Kidney (tissue), 14 donors: ENCODE measurements around the gene MYH9. TPM values are rescaled to one million over a fixed set of nuclear protein-coding genes. Genes with fewer than 3 reads are reported as not detected.

Source experiments
- DNase-seq, 5 donors: peaks; one replicate each; pipeline ENCODE4 v3.0.0-alpha.2; 2013 to 2020
- FAIRE-seq: peaks from 2 replicates; lab custom pipeline; 2012; peaks lifted over from hg19 to GRCh38; lab: Jason Lieb, UNC
- H3K27ac ChIP-seq, 2 donors: one replicate each; pipeline ENCODE4 v1.7.0; 2013; ENCODE audit warnings: low read depth in 2 of 2, low read length in 2 of 2, inconsistent platforms in 1 of 2
- H3K27me3 ChIP-seq: one replicate; pipeline ENCODE4 v1.7.1; 2013; ENCODE audit warnings: low read length, inconsistent platforms; ENCODE audit not compliant: control insufficient read depth, insufficient read depth
- H3K36me3 ChIP-seq, 3 donors: one replicate each; pipeline versions ENCODE4 v1.7.0 to v1.7.1; 2013; ENCODE audit warnings: low read length in 3 of 3, control low read depth in 1 of 3, inconsistent platforms in 1 of 3; ENCODE audit not compliant: insufficient read depth in 3 of 3, control insufficient read depth in 2 of 3
- H3K4me1 ChIP-seq, 3 donors: one replicate each; pipeline versions ENCODE4 v1.7.0 to v1.7.1; 2013; ENCODE audit warnings: low read length in 3 of 3, inconsistent platforms in 1 of 3, low read depth in 1 of 3; ENCODE audit not compliant: control insufficient read depth in 2 of 3, insufficient read depth in 2 of 3
- H3K4me3 ChIP-seq, 3 donors: one replicate each; pipeline versions ENCODE4 v1.7.0 to v1.8.1; 2013; ENCODE audit warnings: low read length in 3 of 3, control low read depth in 1 of 3, inconsistent platforms in 1 of 3
- H3K9ac ChIP-seq, 3 donors: one replicate each; pipeline versions ENCODE4 v1.7.0 to v1.7.1; 2013; ENCODE audit warnings: low read length in 3 of 3, control low read depth in 1 of 3, inconsistent platforms in 1 of 3
- H3K9me3 ChIP-seq, 3 donors: one replicate each; pipeline versions ENCODE4 v1.7.0 to v1.7.1; 2013; ENCODE audit warnings: low read length in 3 of 3, control low read depth in 1 of 3, inconsistent platforms in 1 of 3; ENCODE audit not compliant: control insufficient read depth in 2 of 3, insufficient read depth in 1 of 3
- CTCF ChIP-seq: IDR thresholded peaks from 3 replicates; pipeline ENCODE4 v1.5.1; 2012; ENCODE audit warnings: mild to moderate bottlenecking, moderate library complexity, borderline replicate concordance; ENCODE audit not compliant: insufficient read depth; ENCODE audit errors: extremely low read depth
- intact Hi-C: fragments of 100-400 bp; cut with DNase I; formaldehyde crosslinking; loops from one replicate; pipeline ENCODE4 v1.11.1; 2022
- polyA plus RNA-seq: library from polyadenylated mRNA; stranded (reverse); fragments of 350-450 nt; fragmentation: Illumina TruSeq; extraction: RNeasy Lipid Tissue Mini Kit (QIAGEN cat#74804); gene quantifications from one replicate; pipeline ENCODE4 v1.2.3, GENCODE V29; 2014; ENCODE audit warnings: low read depth, low replicate concordance; ENCODE audit not compliant: insufficient read depth
- total RNA-seq: library from RNA; stranded (reverse); fragmentation: NEBNext Ultra II Directional; extraction: Animal tissue kit (Norgen Biotek cat#: 25700); gene quantifications from one replicate; pipeline ENCODE4 v1.2.1, GENCODE V29; 2021
- donor health status: control.
- donor health status: control.
- donor health status: control.
- donor health status: control.
- donor health status: control.
- donor health status: DM: yes; HTN: yes; CAD: no.
- donor health status: Normal renal cell carcinoma (clear cell type).

The MYH9 gene
- total and polyA plus RNA-seq, 2 donors from 2014 or later = 85.2 to 655 TPM

DNA sequence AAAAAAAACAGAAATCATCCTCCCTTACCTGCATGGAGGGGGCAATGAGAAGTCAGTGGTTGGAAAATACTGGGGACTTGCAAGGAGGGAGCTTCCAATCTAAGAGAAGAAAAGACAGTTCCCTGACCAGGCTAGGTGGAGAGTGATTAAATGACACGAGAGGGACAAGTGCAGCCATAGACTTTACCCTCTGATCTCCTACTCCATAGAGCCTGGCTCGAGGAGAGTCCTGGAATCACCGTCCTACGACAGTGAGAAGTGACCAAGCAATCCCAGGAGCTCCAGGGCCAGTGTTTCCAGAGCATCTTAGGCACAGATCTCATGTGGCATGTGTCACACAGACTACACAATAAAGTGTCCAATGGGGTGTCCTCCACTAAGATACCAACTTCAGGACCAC lies 25.7 kb downstream of the MYH9 start:
- H3K27ac ChIP-seq = peak overlapping the region; percentile 80 to 88
- FAIRE-seq (no peak), DNase-seq (no peak)
- intact Hi-C loops = no loop called here
- H3K4me1 ChIP-seq = peaks cover 3 to 80% (median 73%) of the 10 kb centered on the region in 3 donors
- no peaks in the 10 kb centered on the region for H3K27me3 ChIP-seq
- H3K9ac ChIP-seq = peak overlapping the region in 2 of 3 donors; percentile 15 to 44
- H3K4me3 ChIP-seq = no peak overlapping the region
- no peak for TF ChIP-seq CTCF
- no peaks in the 10 kb centered on the region for H3K9me3 ChIP-seq
- H3K36me3 ChIP-seq = peaks cover 0 to 6% (median 0%) of the 10 kb centered on the region in 3 donors

GRCh38 chr22:36360871-36361383 lies 26.8 kb downstream of the MYH9 start:
- no peaks in the 10 kb centered on the region for H3K36me3 ChIP-seq
- H3K9me3 ChIP-seq = no peaks in the 10 kb centered on the region
- no peak for TF ChIP-seq CTCF
- no peaks in the 10 kb centered on the region for H3K27me3 ChIP-seq
- H3K9ac ChIP-seq = peak overlapping the region in 2 of 3 donors; percentile 44 to 51
- H3K27ac ChIP-seq = peak overlapping the region; percentile 80 to 88
- DNase-seq = peak in 4 of 5 donors; percentile 53 to 79 (median 66)
- peaks cover 3 to 76% (median 69%) of the 10 kb centered on the region in 3 donors for H3K4me1 ChIP-seq
- intact Hi-C loops = no loop called here
- FAIRE-seq = no peak
- peak overlapping the region in 1 of 3 donors; percentile 1 for H3K4me3 ChIP-seq

DNA sequence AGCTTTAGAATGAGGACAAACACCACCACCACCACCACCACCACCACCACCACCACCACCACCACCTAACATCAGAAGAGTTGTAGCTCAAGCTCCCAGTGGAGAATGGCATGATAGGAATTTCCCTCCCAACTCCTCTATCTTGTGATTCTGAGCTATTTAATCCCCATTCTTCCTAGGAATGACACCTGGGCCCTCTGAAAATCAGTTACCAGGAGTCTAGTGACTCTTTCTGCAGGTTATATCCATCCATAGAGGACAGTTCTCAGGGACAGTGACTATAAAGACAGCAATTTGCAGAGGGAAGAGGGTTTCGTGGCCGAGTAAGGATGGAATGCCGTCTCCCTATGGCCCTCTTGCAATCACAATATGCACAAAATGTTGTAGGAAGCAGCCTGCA lies 27.8 kb downstream of the MYH9 start:
- Histone ChIP-seq H3K27me3 (no peaks in the 10 kb centered on the region), H3K27ac (peak overlapping the region; percentile 65 to 78), H3K4me3 (no peak overlapping the region), H3K9ac (no peak overlapping the region), H3K9me3 (no peaks in the 10 kb centered on the region), H3K36me3 (no peaks in the 10 kb centered on the region), H3K4me1 (peaks cover 5 to 80% (median 72%) of the 10 kb centered on the region in 3 donors)
- peak in 1 of 5 donors; percentile 59 for DNase-seq
- intact Hi-C loops = no loop called here
- no peak for TF ChIP-seq CTCF
- FAIRE-seq = no peak
